OCI-LY1 (cell line): ENCODE data around the gene SRMS.

Experiments used
- H2AFZ ChIP-seq: fragments of 200-600 bp; sonication (generic), shearing (Covaris generic); 2 replicates; pipeline ENCODE4 v1.6.0; 2014; ENCODE audit warnings: antibody characterized with exemption, mild to moderate bottlenecking, low read length
- H3F3A ChIP-seq: fragments of 200-600 bp; sonication (generic), shearing (Covaris generic); 2 replicates; pipeline ENCODE4 v1.6.0; 2014; ENCODE audit warnings: mild to moderate bottlenecking, antibody characterized with exemption, low read length, moderate library complexity; ENCODE audit not compliant: insufficient read depth
- H3K27ac ChIP-seq: fragments of 200-600 bp; sonication (generic); 2 replicates; pipeline ENCODE4 v1.5.1; 2014; ENCODE audit warnings: low read length, mixed run types, mild to moderate bottlenecking, low read depth; ENCODE audit not compliant: poor library complexity, severe bottlenecking
- H3K27me3 ChIP-seq: fragments of 200-600 bp; sonication (generic); 2 replicates; pipeline ENCODE4 v1.6.0; 2014; ENCODE audit warnings: antibody characterized with exemption, mild to moderate bottlenecking, low read length, moderate library complexity; ENCODE audit not compliant: insufficient read depth
- H3K36me3 ChIP-seq: fragments of 200-600 bp; sonication (generic); 2 replicates; pipeline ENCODE4 v1.6.1; 2014; ENCODE audit warnings: mild to moderate bottlenecking, antibody characterized with exemption, low read length, moderate library complexity, mixed read lengths; ENCODE audit not compliant: insufficient read depth
- H3K4me1 ChIP-seq: fragments of 200-600 bp; sonication (generic); 2 replicates; pipeline ENCODE4 v1.5.1; 2014; ENCODE audit warnings: mild to moderate bottlenecking, low read length, moderate library complexity; ENCODE audit not compliant: insufficient read depth, severe bottlenecking
- H3K4me2 ChIP-seq: fragments of 200-600 bp; sonication (generic), shearing (Covaris generic); 2 replicates; pipeline ENCODE4 v1.6.1; 2014; ENCODE audit warnings: low read length
- H3K4me3 ChIP-seq: fragments of 200-600 bp; sonication (generic); 2 replicates; pipeline ENCODE4 v1.5.1; 2014; ENCODE audit warnings: low read length, low read depth, mild to moderate bottlenecking, mixed read lengths; ENCODE audit not compliant: poor library complexity, severe bottlenecking
- H3K79me2 ChIP-seq: fragments of 200-600 bp; shearing (Covaris generic); 2 replicates; pipeline ENCODE4 v1.6.1; 2016; ENCODE audit warnings: mixed run types, low read length, mixed read lengths; ENCODE audit not compliant: insufficient read depth
- H3K9ac ChIP-seq: fragments of 200-600 bp; sonication (generic), shearing (Covaris generic); 2 replicates; pipeline ENCODE4 v1.6.1; 2014; ENCODE audit warnings: mild to moderate bottlenecking, low read length, mixed read lengths
- H3K9me2 ChIP-seq: fragments of 200-600 bp; sonication (generic), shearing (Covaris generic); 2 replicates; pipeline ENCODE4 v1.6.1; 2014; ENCODE audit warnings: low read depth, mild to moderate bottlenecking, low read length, mixed read lengths
- H3K9me3 ChIP-seq: fragments of 200-600 bp; shearing (Covaris generic); 2 replicates; pipeline ENCODE4 v1.6.1; 2014; ENCODE audit warnings: low read length, mixed read lengths
- H4K20me1 ChIP-seq: fragments of 200-600 bp; sonication (generic), shearing (Covaris generic); 2 replicates; pipeline ENCODE4 v1.6.0; 2016; ENCODE audit warnings: mild to moderate bottlenecking, low read length; ENCODE audit not compliant: insufficient read depth
- CTCF ChIP-seq: fragments of 200-600 bp; sonication (generic), shearing (Covaris generic); IDR thresholded peaks from 2 replicates; pipeline ENCODE4 v1.5.1; 2017; ENCODE audit warnings: mild to moderate bottlenecking, antibody characterized with exemption, low read length, moderate library complexity, mixed read lengths
- EZH2 ChIP-seq: fragments of 200-600 bp; sonication (generic), shearing (Covaris generic); IDR thresholded peaks from 2 replicates; pipeline ENCODE4 v1.8.0; 2017; ENCODE audit warnings: borderline replicate concordance, mixed run types, mild to moderate bottlenecking, antibody characterized with exemption, low read length, moderate library complexity, mixed read lengths

Gene SRMS

GRCh38 chr20:63591147-63591533 lies 43.6 kb upstream of the SRMS start:
- Histone ChIP-seq H3K4me1 (no peaks in the 10 kb centered on the region), H3K9me2 (no peaks in the 10 kb centered on the region), H4K20me1 (no peaks in the 10 kb centered on the region), H3K27ac (no peak overlapping the region), H3K27me3 (no peaks in the 10 kb centered on the region), H3K79me2 (no peaks in the 10 kb centered on the region), H3K36me3 (peaks cover 48% of the 10 kb centered on the region), H3F3A (no peaks in the 10 kb centered on the region), H2AFZ (no peak overlapping the region), H3K9ac (no peak overlapping the region), H3K4me3 (no peak overlapping the region), H3K9me3 (no peaks in the 10 kb centered on the region), H3K4me2 (no peak overlapping the region)
- TF ChIP-seq CTCF (no peak), EZH2 (no peak)

GRCh38 chr20:63590218-63591146 lies 42.9 kb upstream of the SRMS start:
- Histone ChIP-seq H3K9me3 (no peaks in the 10 kb centered on the region), H3K4me1 (no peaks in the 10 kb centered on the region), H3K4me3 (no peak overlapping the region), H3K9me2 (no peaks in the 10 kb centered on the region), H2AFZ (no peak overlapping the region), H3K79me2 (no peaks in the 10 kb centered on the region), H3K36me3 (peaks cover 42% of the 10 kb centered on the region), H3K9ac (no peak overlapping the region), H3K27ac (no peak overlapping the region), H4K20me1 (no peaks in the 10 kb centered on the region), H3K4me2 (no peak overlapping the region), H3F3A (no peaks in the 10 kb centered on the region), H3K27me3 (no peaks in the 10 kb centered on the region)
- TF ChIP-seq EZH2 (no peak), CTCF (no peak)

GRCh38 chr20:63589261-63590217 lies 42.0 kb upstream of the SRMS start:
- Histone ChIP-seq H3K4me3 (no peak overlapping the region), H2AFZ (no peak overlapping the region), H3K27ac (no peak overlapping the region), H3K36me3 (peaks cover 39% of the 10 kb centered on the region), H3K4me1 (no peaks in the 10 kb centered on the region), H3K79me2 (no peaks in the 10 kb centered on the region), H4K20me1 (no peaks in the 10 kb centered on the region), H3K27me3 (no peaks in the 10 kb centered on the region), H3K9ac (no peak overlapping the region), H3K9me3 (no peaks in the 10 kb centered on the region), H3K4me2 (no peak overlapping the region), H3F3A (no peaks in the 10 kb centered on the region), H3K9me2 (no peaks in the 10 kb centered on the region)
- no peak for TF ChIP-seq CTCF
- TF ChIP-seq EZH2, result no peak
